Umbilical cord (tissue), 2 donors: ENCODE data around the gene LIME1. TPM values are rescaled to one million over a fixed set of nuclear protein-coding genes. Genes with fewer than 3 reads are reported as not detected.

Source experiments
- DNase-seq: peaks from one replicate; pipeline ENCODE4 v3.0.0-alpha.2; 2015; ENCODE audit warnings: low spot score
- total RNA-seq: library from RNA; depleted of rRNA; stranded (reverse); fragments of >200 nt; gene quantifications from one replicate; pipeline ENCODE4 v1.2.3, GENCODE V29; 2014; ENCODE audit warnings: low replicate concordance; ENCODE audit not compliant: insufficient read depth

Gene LIME1
- total RNA-seq, 1 donor from 2014 or later: 1.2 TPM

DNA sequence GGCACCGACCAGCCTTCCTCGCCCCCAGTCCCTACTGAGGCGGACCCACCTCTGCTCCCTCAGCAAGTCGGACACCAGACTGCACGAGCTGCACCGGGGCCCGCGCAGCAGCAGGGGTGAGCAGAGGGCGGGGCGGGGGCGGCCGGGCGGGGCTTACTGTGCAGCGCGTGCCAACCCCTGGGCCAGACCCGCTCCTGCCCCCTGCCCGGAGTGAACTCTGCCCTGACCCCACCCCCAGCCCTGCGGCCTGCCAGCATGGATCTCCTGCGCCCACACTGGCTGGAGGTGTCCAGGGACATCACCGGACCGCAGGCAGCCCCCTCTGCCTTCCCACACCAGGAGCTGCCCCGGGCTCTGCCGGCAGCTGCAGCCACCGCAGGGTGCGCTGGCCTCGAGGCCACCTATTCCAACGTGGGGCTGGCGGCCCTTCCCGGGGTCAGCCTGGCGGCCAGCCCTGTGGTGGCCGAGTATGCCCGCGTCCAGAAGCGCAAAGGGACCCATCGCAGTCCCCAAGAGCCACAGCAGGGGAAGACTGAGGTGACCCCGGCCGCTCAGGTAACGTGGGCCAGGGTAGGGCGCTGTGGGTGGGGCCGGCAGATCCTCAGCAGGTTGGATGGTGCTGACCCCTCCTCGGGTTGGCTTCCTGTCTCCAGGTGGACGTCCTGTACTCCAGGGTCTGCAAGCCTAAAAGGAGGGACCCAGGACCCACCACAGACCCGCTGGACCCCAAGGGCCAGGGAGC is 1.7 kb downstream of the LIME1 start:
- DNase-seq: no peak

DNA sequence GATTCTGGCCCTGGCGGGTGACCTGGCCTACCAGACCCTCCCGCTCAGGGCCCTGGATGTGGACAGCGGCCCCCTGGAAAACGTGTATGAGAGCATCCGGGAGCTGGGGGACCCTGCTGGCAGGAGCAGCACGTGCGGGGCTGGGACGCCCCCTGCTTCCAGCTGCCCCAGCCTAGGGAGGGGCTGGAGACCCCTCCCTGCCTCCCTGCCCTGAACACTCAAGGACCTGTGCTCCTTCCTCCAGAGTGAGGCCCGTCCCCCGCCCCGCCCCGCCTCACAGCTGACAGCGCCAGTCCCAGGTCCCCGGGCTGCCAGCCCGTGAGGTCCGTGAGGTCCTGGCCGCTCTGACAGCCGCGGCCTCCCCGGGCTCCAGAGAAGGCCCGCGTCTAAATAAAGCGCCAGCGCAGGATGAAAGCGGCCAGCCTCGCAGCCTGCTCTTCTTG is 2.2 kb downstream of the LIME1 start:
- peak; percentile 53 for DNase-seq

DNA sequence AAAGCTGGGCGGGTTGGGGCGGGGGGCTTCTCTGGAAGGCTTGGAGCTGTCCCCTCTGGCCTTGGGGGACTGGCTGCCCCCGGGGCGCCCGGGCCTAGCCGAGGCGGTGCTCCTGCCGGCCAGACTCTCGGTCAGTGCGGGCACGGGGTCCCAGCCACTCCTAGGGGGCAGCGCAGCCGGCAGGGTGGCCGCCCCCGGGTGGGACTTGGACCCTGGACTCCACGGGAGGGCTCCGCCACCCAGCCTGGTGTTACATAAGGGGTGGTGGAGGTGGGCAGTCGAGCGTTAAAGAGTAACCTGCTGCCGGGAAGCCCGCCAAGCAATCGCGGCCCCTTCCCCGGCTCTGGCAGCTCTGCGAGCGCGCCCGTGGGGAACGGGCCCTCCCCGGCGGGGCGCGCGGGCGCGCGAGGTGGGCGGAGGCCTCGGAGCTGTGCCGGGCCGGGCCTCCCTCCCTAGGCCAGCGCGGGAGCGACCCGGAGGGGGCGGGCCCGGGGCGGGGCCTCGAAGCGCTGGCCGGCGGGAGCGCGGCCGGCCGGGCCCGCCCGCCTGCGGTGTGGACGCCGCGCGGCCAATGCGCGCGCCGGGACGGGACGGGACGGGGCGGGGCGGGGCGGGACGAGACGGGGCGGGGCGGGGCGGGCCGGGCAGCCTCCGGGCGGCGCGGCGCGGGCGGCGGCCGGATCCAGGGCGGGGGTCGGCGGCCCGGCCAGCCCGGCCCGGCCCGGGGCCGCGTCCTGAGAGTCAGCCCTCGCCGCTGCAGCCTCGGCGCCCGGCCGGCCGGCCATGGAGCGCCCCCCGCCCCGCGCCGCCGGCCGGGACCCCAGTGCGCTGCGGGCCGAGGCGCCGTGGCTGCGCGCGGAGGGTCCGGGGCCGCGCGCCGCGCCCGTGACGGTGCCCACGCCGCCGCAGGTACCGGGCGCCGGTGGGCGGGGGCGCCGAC is 2.9 kb downstream of the LIME1 start, which contains the start of gene SLC2A4RG:
TSS of gene SLC2A4RG (plus strand) at position 647 of the 940 bp plus-strand sequence. CDS start at position 784, 137 bp downstream.
- peak; percentile 85 for DNase-seq

DNA sequence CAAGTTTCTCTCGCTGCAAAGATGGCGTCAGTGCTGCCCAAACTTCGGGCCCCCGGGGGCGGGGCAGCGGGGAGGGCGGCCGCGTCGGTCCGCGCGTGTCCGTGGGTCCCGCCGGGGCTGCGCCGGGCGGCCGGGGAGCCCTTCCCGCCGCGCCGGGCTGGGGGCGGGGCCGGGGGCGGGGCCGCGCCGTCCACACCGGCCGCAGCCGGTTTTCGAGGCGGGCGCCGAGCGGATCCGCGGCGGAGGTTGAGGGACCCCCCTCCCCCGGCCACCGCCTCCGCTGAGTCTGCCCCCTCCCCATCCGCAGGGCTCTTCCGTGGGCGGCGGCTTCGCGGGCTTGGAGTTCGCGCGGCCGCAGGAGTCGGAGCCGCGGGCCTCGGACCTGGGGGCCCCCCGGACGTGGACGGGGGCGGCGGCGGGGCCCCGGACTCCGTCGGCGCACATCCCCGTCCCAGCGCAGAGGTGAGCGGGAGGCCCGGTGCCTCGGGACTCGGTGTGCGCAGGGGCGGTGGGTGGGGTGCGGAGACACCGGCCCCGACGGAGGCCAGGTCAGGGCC is 3.7 kb downstream of the LIME1 start:
- DNase-seq: peak; percentile 63

DNA sequence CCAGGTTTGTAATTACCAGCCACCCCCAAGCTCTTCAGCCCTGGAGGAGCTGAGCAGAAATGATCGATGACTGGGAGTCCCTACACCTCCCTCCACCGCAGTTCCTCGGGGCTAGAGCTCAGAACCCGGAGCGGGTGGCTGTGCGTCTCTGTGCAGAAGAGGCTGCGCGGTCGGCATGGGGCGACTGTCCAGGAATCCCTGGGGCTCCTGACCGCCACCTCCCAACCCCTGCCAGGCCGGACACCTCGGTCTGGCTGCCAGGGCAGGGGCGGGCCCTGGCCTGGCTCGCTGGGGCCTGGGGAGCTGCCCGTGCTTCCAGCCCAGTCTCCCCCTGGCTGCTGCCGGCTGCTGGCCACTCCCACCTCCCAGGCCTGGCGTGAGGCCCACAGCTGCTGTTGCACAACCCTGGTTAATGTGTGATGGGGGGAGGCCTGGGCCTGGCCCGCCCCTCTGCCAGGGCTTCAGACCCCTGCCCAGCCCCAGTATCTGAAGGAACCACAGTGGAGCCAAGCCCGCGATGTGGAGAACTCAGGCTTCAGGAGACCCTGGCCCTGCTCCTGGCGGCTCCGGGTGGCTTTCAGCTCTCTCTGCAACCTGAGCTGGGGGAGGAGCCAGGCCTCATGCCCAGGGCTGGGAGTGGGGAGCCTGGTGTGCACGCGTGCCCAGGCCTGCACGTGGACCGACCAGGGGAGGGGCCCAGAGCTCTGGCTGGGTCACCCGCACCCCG is 4.3 kb downstream of the LIME1 start:
- DNase-seq: peak; percentile 95

DNA sequence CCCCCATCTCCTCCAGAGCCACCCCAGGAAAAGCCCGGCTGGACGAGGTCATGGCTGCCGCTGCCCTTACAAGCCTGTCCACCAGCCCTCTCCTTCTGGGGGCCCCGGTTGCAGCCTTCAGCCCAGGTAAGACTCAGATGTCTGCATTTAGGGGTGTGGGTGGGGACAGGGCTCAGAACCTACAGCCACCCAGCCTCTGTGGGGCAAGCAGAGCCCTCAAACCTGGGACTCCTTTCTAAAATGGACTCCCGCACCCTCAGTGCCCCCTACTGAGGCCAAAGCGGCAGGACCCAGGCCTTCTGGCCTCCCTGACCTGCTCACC is 4.9 kb downstream of the LIME1 start:
- DNase-seq: no peak

DNA sequence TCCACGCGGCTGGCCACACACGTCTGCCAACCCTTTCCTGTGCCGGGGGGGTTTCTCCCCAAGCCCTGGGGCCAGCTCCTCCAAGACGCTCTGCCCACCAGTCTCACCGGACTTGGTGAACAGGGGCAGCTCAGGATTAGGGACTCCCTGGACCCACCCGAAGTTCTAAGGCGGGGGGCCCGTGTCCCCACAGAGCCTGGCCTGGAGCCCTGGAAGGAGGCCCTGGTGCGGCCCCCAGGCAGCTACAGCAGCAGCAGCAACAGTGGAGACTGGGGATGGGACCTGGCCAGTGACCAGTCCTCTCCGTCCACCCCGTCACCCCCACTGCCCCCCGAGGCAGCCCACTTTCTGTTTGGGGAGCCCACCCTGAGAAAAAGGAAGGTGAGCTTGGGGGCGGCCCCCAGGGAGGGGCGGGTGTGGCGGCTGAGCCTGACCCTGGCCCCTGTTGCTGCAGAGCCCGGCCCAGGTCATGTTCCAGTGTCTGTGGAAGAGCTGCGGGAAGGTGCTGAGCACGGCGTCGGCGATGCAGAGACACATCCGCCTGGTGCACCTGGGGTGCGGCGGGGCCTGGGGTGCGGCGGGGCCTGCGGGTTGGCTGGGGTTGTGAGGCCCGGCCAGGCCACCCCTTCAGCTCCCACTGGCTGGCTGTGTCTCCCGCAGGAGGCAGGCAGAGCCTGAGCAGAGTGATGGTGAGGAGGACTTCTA is 5.4 kb downstream of the LIME1 start:
- DNase-seq: no peak

DNA sequence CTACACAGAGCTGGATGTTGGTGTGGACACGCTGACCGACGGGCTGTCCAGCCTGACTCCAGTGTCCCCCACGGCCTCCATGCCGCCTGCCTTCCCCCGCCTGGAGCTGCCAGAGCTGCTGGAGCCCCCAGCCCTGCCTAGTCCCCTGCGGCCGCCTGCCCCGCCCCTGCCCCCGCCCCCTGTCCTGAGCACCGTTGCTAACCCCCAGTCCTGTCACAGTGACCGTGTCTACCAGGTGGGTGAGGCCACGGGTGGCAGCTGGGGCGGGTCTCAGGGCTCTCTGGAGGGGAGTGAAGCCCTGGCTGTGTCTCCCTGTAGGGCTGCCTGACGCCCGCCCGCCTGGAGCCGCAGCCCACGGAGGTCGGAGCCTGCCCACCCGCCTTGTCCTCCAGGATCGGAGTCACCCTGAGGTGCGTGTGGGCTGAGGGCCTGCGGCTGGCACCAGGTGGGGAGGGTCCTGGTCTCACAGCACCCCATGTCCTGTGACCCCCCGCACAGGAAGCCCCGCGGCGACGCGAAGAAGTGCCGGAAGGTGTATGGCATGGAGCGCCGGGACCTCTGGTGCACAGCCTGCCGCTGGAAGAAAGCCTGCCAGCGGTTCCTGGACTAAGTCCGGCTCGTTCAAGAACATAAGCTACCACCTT is 6.0 kb downstream of the LIME1 start:
- DNase-seq: no peak

DNA sequence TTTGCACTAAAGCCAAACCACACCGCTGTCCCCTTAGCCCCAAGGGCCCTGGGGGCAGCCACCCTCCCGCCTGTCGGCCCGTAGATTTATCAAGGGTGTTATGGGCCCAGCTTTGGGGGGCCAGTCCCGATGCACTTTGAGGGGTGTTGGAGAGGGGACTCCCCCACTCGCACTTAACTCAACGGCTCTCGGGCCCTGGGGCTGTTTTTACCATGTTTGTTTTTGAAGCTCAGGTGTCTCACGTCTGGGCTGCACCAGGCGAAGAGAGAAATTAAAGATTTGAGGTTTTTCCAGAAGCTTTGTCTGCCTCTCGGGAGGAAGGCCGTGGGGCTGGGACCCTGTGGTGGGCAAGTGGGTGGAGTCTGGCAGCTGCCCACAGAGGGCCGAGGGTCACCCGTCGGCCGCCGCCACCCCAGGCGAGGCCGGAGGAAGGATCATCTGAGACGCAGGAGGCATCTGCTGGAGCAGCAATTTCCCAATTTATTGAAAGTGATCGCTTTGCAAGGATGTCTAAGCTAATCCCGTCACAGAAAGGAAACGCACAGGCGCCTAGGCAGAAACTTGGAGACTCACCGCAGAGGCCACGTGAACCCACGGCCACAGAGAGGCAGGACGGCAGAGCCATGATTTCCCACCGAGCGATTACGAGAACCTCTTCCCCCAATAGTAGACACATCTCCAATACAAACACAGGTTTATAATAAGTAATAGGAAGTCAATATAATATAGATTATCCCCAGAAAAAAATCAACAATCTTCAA is 6.9 kb downstream of the LIME1 start:
- DNase-seq: no peak

DNA sequence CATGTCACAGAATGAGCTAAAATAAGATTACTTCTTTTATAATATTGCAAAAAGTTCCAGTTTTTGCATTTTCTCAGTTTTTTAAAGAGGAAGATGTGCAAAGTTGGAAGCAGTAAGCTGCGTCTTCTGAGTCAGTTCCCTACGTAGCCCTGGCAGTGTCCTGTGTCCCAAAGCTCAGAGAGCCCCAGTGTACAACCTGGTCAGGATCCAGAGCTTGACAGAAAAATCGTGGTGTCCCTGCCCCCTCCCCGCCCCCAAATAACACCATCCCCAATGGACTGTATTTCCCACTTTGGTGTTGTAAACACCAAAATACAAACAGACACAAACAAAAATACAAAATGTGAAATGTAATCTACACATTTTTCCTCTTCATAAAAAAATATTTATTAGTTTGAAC is 7.7 kb downstream of the LIME1 start:
- no peak for DNase-seq

DNA sequence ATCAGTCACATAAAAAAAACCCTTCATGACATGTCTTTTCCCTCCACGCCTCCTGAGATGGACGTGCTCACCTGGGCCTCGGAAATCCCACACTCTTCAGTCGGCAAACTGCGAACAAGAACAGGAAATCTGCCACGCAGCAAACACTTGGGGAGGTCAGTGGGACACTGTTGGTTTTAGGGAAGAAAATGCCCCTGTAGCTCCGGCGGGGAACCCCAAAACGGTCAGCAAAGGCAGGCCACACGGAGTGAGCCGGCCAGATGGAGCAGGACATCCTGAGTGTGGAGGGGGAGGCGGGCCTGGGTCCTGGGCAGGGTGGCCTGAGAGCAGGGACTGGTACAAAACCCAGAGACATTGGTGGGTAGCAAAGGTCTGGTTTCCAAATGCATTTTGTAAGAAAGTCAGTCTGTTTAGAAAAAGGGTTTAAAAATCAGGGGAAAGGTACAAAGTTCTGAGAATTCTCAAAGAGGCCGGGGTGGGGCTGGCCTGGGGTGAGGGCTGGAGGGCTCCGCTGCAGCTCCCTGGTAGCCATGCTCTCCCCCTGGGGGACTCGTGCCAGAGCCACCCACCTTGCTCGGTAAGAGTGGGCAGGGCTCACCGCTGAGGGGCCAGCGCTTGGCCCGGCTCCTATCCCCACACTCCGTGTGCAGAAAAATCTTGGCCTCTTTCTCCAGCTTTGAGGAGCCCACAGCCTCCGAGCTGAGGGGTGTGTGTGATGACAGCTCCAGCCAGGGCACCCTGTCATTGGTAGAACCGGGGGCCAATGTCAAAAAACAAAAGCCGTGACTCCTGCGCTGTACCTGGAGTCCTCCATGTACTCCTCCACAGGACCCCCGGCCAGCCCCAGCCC is 8.3 kb downstream of the LIME1 start:
- no peak for DNase-seq

DNA sequence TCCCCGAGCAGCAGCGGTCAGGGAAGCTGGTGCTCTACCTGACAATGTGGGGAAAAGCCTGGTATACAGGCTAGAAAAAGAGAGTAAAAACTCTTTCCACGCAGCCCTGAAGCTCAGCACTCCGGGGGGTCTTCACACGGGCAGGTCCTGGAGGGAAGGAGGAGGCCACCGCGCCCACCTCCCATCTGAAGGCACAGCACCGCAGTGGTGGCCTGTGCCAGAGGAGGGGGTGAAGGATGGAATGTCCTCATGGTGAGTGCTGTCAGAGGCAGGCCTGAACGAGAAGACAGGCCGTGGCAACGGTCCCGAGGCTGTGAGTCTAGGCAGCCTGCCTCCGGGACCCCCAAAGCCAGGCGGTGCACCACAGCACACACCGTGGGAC is 9.0 kb downstream of the LIME1 start:
- no peak for DNase-seq

DNA sequence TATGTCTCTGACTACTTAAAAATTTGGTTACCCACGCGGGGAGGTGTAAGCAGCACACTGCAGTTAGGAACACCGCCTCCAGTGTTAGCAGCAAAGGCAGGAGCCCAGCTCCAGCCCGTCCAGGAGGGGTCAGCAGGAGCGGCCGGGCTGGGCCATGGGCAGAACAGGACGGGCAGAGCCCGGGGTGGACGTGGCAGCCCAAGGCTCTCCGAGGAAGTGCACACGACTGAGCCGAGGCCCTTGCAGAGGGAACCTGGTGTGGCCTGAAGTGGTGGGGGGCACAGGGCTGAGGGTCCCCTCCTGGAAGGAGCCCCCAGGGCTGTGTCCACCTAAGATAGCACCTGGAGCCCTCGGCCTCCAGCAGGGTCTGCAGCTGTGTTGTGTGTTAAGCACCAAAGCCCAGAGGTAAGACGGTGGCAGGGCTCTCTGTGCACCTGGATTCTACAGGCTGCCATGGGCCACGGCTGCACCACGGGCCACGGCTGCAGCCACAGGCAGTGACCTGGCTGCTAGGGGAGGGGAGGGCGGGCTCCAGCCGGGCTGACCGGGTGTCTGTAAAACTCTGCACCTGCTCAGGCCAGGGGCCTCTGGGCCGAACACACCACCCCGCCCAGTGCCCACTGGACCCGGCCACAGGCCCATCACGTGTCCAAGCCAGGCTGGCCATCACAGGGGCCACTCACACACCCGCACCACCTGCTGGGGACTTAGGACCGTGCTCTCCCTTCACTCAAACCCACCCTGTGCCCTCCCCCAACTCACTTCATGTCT is 9.7 kb downstream of the LIME1 start:
- DNase-seq: no peak

DNA sequence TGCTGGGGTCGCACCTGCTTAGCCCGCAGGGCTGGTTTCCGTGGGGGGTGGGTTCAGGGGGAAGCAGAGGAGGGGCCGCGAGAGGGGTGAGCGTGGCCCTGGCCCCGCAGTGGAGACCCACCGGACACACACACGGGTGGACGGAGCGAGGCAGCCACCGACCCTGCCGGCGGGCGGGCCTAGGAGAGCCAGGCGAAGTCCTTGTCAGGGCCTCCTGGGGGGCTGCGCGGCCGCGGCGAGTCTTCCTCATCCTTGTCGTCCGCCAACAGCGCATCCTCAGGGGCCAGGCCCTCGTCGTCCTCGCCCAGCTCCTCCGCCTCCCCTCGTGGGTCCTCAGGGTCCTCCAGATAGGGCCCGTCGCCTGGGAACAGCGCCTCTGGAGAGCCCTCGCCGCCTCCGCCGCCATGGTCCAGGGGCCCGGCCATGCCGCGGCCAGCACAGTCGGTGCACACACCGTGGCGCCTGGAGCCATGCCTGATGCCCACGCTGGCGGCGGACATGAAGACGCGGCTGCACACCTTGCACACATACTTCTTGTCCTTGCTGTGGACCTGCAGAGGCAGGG is 10.4 kb downstream of the LIME1 start:
- DNase-seq: no peak

DNA sequence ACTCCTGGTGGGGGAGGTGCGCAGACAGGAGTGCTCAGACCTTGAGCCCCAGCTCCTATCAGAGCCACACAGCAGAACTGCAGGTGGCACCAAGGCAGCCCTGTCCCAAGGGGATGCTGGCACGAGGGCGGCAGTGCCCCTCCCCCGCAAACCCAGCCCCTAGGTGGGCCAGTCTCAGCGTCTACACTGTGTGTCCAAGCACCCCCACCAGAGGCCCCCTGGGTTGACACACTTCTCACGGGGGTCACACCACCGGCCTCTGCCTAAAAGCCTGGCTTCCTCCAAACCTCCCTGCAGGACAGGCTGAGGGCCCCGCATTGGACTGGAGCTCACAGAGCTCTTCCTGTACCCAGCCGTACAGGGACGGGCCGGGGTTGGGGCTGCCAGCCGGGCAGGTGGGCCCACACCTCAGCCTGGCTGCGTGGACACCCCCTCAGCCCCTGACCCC is 11.2 kb downstream of the LIME1 start:
- no peak for DNase-seq

DNA sequence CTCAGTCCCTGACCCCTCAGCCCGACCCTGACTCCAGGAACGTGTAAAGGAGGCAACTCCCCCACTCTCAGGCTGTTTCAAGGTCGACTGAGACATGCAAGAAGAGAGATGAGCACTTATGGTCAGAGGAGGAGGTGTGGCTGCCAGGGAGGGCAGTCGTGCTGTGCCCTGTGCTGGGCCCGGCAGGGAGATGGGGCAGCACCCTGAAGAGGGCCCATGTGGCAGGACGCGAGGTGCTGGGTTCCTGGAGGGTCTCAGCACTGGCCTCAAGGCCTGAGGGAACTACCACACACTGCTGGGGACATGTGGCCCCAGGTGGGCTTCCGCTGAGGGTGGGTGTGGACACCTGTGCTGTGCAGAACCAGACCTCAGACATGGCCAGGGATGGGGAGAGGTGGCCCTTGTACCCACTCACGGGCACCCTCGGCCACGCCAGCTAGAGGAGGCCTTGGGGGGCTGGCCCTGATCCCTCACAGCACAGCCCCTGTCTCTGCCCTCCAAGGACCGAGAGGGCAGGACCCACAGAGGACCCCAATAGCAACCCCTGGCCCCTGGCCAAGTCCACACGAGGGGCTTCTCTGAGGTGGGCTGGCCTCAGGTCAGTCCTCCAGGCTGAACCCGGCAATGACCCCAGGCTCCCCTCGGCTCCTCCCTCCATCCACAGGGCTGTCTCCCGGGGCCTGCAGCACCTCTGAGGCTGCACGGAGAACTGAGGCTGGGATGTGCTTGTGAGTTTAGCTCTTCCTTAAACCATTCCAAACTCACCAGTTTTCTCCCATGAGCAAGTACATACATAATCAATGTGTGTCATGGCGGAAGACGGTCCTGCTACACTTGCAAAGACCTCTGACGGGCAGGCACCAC is 11.8 kb downstream of the LIME1 start:
- no peak for DNase-seq

DNA sequence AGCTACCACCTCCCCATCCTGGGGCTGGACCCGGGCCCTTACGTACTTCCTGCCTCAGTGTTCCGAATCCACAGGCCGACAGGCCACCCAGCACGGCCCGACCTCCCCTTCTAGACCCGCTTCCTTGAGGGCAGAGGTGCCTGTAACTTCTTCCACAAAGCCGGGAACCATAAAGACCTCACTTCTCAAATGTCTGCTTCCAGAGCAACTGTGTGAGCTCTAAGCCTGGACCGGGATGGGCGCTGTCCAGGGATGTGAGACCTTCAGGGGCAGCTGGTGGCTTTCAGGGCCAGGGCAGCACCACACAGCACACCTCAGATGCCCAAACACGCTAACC is 12.4 kb downstream of the LIME1 start:
- DNase-seq: no peak
